ENCODE results near the gene ATP2A3. TPM values are rescaled to one million over a fixed set of nuclear protein-coding genes. Genes with fewer than 3 reads are reported as not detected.

Gene ATP2A3
- 5.3 TPM for polyA plus RNA-seq (ENCODE audit: insufficient read length)

DNA sequence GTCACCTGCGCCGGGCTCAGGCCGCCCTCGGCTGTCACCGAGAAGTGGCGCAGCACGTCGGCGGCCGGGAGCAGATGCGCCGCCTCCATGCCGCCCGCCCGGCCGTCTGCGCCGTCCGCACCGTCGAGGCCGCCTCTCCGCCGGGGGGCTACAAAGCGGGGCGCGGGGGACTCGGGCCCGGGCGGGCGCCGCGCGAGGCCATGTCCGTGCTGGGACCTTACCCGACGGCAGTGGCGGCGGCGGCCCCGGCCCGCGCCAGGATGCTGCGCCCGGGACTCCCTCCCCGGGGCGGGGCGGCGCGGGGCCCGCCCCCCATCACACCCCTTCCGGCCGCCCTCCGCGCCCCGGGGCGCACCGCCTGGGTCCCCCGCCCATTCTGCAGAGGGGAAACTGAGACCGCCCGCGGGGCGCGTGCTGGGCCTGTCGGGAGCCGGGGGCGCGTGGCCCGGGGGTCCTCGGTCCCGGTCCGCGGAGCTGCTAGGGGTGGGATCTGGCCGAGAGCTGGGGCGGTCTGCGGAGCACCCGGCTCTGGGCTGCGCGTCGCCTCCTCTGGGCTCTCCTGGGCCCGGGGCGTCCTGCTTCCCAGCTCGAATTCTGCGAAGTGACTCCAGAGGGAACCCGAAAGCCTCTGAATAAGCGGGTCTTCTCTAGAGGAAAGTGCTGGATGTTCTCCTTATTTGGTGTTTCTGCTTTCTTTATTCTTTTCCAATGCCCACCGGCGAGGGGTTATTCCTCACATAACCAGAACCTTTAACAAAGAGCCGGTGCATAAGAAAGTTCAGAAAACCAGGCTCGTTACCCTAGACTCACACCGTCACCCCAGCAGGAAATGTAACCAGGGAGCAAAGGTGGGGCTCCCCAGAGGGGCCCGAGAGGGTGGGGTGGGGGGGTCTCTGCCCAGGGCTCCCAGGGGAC lies at the start of gene ATP2A3:
ATP2A3 (minus strand) TSS at position 235 of the 915 bp plus-strand sequence; CDS start at position 89, 146 bp downstream.
- no peak for DNase-seq (ENCODE audit: low read depth)

DNA sequence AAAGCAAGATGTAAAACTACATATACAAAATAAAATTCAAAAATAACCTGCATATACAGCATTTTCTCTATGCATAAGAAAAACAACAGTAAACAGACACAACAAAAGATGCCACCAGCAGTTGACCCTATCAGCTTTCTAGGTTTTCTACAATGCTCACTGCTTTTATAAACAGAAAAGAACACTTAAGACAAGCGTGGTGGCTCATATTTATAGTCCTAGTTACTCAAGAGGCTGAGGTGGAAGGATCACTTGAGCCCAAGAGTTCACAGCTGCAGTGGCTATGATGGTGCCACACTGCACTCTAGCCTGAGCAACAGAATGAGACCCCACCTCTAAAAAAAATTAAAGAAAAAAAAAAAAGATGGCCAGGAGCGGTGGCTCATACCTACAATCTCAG lies 46.5 kb upstream of the ATP2A3 start:
- no peak for DNase-seq (ENCODE audit: low read depth)

DNA sequence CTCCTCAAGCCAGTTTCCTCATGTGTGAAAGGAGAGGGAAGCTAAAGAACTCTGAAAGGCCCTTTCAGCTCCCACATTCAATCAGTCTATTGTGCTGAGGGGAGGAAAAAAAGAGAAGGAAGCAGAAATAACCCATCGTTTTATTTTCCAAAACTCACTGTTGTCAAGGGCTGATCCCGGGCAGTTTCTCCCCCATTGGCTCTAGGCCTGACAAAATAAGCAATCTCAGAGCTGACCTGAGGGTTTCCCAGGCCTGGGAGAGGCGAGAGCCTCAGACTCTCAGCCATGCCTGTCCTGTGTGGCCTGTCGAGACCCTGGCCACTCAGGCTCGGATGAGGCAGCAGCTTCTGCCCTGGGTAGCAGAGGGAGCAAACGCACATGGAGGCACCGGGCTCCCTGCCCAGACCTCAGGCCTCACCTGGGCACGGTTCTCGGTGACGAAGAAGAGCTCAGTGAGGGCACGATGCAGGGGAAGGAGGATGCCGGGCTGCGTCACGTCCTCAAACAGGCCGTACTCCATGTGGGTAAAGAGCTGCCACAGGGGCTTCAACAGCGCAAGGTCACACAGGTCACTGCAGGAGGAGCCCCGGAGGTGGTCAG lies 45.0 kb upstream of the ATP2A3 start:
- DNase-seq (ENCODE audit: low read depth) = no peak

DNA sequence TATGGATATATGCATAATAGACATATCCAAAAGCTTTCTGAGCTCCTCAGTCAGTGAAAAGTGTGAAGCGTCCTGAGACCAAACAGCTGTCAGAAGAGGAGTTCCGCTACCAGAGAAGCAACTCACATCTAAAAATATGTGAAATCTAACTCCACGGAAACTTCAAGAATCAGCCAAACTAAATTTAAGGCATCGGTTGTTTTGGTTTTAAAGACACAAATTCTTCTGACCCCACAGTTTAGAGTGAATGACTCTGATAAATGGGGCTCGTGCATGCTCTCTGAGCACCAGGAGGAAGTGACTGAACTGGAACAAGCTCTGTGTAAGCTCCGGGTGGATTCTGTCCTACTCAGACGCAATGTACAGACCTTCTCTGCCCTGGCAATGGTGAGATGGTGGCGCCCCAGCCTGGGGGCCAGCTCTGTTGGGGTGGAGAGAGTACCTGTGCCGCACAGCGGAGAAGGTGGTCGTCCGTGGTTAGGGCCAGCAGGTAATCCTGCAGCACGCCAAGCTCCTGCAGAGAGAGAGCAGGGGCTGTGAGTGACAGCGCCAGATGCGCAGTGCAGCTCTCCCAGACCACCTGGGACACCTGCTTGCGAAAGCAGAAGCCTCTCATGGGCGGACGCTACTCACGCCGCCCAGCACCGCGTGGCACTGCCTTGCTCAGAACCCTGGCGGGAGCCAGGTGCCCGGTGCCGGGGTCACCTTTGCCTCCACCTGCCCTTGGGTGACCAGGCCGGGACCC lies 44.4 kb upstream of the ATP2A3 start:
- DNase-seq (ENCODE audit: low read depth) = no peak

DNA sequence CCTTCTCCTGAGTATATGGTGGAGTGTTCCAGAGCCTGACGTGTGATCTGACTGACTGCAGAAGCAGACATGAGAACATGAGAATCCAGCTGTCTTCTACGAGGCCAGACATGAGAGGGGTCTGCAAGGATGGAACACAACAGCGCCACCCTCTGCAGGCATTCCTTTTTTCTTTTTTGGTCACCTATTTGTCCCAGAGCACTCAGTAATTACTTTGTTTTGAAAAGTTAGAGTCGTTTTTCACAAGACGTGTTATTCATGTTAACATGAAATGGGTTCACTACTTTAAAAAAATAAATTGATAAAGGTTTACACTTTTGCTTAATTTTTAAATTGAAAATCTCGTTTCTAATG lies 43.8 kb upstream of the ATP2A3 start:
- no peak for DNase-seq (ENCODE audit: low read depth)

DNA sequence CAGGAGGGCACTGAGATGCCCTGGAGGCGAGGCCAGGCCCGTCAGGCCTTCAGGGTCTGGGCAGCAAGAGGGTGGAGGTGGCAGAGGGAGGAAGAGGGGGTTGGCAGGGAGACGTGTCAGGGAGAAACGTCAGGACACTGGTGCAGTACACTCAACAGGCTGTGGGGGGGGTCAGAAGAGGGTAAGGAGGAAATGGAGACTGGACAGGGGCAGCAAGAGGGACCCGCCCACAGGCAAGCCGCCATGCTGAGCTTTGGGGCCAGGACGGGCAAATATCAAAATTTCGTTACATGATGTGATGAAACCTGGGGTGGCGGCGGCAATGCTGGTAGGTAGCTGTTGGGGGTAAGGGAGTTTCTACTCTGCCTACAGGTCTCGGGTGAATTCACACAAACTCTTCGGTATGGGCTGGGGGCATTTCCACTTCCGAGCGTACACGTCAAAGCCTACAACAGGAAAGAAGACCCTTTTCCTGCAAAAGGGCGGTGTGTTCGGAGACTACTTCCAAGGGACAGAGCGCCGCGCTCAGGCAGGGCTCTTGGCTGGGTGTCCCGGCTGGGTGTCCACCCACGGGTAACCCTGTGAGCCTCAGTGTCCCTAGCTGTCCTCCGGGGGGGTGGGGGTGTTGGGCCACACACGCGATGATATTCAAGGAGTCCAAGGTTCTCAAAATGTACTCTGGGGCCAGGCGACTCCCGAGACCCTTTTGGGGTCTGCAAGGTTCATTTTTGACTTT lies 43.3 kb upstream of the ATP2A3 start:
- DNase-seq (ENCODE audit: low read depth) = no peak

DNA sequence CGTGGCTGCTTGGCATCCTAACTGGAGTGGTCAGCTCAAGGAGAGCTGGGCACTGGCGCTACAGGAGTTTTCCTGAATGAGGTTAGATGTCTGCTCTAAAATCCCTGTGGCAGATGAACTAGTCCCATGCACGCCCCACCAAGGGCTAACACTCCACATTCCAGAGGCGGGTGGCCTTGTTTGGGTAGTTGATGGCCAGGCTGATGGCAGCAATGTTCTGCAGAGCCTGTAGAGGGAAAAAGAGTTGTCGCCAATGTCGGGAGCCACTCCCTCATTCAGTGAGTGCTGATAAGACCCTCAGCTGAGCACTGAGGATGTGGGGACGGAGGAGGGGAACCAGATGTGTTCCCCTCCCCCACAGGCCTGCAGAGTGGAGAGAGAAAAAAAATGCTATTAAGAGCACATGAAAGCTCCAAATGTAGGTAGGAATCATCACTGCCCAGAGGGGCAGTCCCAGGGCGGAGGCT lies 42.5 kb upstream of the ATP2A3 start:
- DNase-seq (ENCODE audit: low read depth) = no peak

DNA sequence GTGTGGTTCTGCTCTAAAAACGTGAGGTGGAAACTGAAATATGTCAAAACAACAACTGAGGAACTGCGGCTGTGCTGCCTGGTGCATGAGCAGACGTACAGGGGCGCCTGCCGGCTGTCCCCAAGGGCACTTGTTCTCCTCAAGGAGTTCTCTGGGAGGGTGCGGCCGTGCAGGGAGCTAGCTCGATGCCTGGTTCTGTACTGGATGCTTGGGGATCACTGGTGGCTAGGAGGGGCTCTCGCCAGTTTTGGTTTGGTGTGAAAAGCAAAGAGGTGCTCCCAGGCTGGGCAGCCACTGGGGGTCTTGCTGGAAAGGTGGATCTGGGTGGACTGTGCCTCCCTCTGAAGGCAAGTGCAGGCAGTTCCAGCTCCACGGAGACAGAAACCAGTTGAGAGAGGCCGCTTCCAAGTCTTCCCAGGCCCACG lies 41.9 kb upstream of the ATP2A3 start:
- no peak for DNase-seq (ENCODE audit: low read depth)

DNA sequence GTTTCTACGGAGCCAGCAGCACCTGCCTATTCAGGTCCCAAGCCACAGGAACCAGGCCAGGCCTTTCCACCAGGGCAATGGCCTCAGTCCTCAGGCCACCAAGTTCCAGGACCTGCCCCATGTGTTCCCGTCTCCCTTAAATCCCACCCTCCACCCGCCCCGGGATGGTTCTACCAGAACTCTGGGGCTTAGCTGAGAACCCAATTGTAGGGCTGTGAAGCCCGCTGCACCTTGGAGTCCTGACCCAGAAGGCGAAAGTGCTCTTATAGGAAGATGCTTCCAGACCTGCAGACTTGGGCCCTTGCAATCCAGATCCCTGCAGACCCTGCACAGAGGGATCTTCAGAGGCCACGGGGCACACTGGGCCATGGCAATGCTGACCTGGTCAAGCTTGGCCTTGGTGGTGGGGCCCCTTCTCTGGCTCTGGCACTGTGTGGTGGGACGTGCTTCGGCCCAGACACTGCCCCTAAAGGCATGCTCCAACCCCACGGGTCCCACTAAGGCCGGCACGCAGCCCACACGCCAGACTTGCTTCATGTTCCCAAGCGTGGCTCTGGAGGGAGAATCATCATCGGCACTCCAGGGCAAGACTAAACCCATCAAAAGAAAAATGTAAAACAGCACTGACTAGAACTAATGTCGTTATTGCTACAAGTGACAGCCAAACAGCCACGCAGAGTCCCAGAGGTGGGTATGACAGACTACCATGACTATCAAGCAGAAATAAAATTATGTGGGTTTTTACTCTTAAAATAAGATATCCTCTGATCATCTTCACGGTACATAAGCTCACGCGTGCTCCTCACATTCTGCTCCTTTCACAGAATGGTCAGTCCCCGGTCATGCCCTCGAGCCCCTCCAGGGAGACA lies 41.3 kb upstream of the ATP2A3 start:
- no peak for DNase-seq (ENCODE audit: low read depth)

DNA sequence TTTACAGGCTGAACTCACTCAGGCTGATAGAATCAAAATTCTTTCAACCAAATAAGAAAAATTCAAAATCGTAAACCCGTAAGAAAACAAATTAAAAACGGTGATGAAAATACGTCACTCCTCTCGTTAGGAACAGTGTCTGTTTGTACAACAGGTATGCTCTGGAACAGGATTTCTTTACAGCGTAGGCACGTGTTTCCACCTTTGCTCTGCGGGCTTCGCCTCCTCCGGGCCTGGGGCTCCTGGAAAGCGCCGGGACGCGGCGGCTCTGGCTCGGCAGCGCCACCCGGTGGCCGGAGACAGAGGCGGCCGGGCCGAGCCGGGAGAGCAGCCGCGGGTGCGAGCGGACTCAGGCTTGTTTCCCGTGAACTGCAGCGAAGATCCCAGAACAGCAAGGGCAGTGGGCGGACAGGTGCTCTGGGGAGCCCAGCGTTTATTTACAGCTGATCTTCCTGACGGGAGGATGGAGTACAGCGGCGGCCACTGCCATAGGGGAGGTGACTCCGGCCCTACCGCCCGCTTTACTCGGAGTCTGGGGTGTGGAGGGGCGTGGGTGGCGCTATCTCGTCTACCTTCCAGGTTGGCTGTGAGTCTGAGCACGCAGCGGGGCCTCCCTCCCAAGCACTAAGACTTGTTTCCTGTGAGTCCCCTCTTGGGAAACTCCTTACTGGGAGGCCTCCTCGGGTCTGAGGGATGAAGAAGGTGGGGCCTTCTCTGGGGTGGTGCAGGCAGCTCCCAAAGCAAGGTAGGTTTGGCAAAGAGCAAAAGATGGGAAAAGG lies 40.5 kb upstream of the ATP2A3 start:
- DNase-seq (ENCODE audit: low read depth) = no peak

DNA sequence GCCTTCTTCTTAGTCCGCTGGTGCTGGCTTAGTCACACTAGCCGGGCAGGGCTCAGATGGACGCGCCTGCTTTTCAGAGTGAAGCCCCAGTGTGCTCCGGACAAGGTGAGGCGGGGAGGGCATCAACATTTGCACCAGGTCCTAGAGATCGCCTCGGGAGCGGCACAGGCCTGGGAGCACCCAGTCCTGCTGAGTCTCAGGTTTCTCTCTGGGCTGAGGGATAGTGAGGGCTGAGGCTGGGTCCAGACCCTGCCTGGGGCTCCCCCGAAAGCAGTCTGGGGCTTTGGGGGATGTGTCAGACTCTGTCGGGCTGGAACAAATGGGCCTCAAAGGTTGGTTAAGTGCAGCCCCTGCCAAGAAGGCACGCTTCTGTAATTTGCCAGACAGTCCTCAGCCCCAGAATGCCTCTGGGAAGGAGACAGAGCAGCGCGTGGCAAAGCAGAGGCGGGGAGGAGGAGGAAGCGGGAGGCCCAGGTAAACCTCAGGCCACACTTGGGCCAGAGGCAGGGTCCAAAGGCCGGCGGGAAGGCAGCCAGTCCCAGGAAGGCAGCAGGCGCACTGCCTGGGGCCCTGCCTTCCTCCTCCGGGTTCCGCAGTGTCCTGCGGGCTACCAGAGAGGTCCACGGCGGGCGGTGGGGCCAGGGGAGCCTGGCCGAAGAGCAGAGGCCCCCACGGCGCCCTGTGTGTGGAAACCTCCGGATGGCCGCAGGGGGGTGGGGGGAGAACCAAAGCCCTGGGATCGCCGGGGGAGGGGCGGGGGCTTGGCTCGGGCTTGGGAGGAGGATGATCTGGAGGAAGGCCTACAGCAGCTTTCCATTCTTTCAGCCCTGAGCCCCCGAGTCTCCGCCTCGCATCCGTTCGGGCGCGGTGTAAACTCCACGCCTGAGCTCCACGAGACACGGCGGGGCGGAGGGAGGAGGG lies 39.5 kb upstream of the ATP2A3 start:
- DNase-seq (ENCODE audit: low read depth) = no peak

DNA sequence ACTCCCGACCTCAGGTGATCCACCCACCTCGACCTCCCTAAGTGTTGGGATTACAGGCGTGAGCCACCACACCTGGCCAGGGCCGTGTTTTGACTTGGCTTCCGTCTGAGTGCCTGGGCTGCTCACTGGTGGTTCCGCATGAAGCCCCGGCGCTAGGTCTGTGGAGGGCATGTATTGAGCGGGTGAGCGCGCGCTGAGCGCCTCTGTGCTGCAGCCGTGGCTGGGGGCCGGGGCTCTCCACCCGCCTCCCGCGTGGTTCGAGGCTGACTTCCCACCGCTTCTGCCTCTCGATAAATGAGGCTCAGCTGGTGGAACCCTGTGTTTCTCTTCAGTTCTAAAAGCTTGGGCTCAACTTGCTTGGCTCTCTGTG lies 38.9 kb upstream of the ATP2A3 start:
- DNase-seq (ENCODE audit: low read depth) = no peak

DNA sequence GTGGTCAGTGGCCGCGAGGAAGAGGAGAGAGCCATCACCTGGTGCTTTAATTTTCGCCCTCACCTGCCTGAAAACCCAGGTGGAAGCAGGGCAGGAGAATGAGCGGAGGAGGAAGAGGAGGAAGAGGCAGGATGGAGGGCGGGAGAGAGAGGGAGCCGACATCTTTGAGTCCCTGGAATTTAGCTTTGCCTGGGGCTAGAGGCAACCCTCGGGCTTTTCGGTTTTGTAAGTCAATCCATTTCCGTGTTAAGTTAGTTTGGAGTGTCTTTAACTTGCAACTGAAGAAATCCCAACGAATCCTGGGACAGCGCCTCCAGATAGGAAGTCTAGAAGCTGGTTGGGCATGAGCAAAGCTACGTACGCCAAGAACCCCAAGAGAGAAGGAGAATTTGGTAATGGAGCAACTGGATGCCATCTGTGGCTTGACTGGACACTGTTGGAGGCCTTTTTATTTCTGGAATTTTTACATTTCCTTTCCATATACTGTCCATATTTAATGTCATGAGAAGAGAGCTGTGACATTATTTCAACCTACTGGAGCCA lies 36.9 kb upstream of the ATP2A3 start:
- no peak for DNase-seq (ENCODE audit: low read depth)

DNA sequence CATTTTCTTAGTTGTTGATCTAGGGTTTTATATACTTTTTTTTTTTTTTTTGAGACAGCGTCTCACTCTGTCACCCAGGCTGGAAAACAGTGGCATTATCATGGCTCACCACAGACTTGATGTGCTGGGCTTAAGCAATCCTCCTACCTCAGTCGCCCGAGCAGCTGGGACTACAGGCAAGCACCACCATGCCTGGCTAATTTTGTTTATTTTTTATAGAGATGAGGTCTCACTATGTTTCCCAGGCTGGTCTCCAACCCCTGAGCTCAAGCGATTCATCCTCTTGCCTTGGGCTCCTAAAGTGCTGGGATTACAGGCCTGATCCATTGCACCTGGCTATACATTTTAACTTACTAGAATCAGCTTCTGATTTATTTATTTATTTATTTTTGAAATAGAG lies 34.2 kb upstream of the ATP2A3 start:
- DNase-seq (ENCODE audit: low read depth) = no peak

DNA sequence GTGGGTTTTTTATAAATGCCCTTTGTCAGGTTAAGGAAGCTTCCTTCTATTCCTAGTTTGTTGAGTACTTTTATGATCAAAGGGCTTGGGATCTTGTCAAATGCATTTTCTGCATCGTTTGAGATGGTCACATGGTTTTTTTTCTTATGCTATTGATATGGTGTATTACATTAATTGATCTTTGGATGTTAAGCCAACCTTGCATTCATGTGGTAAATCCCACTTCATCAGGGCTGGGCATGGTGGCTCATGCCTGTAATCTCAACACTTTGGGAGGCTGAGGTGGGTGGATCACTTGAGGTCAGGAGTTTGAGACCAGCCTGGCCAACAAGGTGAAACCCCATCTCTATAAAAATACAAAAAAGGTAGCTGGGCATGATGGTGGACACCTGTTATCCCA lies 30.8 kb upstream of the ATP2A3 start:
- no peak for DNase-seq (ENCODE audit: low read depth)

DNA sequence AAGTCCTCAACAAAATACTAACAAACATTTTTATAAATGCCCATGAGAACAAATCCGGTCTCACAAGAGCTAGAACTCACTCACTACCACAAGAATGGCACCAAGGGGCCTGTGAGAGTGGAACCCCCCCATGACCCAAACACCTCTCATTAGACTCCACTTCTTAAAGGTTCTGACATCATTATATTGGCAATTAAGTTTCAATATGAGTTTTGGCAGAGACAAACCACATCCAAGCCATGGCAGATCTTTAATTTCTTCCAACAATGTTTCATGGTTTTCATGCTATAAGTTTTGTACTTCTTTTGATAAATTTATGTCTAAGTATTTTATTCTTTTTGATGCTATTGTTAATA lies 30.0 kb upstream of the ATP2A3 start:
- no peak for DNase-seq (ENCODE audit: low read depth)

DNA sequence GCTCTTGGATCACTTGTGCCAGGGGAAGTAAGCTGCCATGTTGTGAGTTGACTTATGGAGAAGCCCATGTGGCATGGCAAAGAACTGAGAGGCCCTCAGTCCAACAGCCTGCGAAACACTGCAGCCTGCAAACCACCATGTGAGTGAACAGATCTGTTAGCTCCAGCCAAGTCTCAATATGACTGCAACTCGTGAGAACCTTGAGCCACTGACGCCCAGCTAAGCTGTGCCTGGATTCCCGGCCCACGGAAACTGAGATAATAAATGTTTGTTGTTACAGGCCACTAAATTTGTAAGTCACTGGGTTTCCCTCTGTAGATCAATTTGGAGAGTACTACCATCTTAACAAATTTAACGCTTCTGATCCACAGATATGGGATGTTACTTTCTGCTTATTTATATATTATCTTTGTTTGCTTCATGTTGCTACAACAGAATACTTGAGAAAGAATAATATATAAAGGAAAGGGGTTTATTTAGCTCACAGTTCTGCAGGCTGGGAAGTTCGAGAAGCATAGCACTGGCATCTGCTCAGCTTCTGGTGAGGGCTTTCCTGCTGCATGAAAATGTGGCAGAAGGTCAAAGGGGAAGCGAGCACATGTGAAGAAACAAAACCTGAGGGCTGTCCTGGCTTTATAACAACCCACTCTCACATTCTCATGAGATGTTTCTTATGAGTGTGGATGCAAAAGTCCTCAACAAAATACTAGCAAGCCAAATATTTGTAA lies 29.4 kb upstream of the ATP2A3 start:
- DNase-seq (ENCODE audit: low read depth) = no peak

DNA sequence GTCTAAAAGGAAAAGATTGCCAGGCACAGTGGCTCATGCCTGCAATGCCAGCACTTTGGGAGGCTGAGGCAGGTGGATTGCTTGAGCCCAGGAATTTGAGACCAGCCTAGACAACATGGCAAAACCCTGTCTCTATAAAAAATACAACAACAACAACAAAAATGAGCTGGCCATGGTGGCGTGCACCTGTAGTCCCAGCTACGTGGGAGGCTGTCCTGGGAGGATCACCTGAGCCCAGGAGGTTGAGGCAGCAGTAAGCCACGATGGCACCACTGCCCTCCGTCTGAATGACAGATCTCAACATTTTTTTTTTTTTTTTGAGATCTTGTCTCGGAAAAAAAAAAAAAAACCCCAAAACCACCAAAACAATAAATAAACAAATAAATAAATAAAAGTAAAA lies 28.1 kb upstream of the ATP2A3 start:
- DNase-seq (ENCODE audit: low read depth) = no peak

Data from forelimb muscle (tissue), 1 donor.